ENCODE results near the gene PYHIN1. TPM values are rescaled to one million over a fixed set of nuclear protein-coding genes. Genes with fewer than 3 reads are reported as not detected.

PYHIN1 gene
- total and polyA plus RNA-seq, 2 of the 4 experiments (the other 2 are of a cell fraction) = not detected

- intact Hi-C loops (cut with micrococcal nuclease) (no loop called here), dilution Hi-C loops (cut with HindIII; ENCODE audit: low sequenced_read_pairs, unreplicated experiment) (no loop called here), in situ Hi-C loops (cut with MboI; ENCODE audit: low sequenced_read_pairs) (no loop called here)
- WGBS, 2 experiments (ENCODE audit: extremely low coverage in 2 of 2, insufficient read length in 1 of 2) = no CpG with 5 or more reads among the region's 2 CpGs
- Histone ChIP-seq H3K23ac (ENCODE audit: low read depth, low read length) (no peak overlapping the region), H3K4ac (ENCODE audit: low read depth, low read length) (no peak overlapping the region), H3K4me3 (ENCODE audit: insufficient read depth, low read depth, low read length) (no peak overlapping the region), H3K14ac (replicated peaks; ENCODE audit: low read depth, low read length) (no peak overlapping the region), H2AK5ac (ENCODE audit: low read depth, low read length) (no peak overlapping the region), H3K18ac (ENCODE audit: low read depth, low read length) (no peak overlapping the region), H3K27ac (ENCODE audit: insufficient read depth, low read length) (no peak overlapping the region), H2BK120ac (ENCODE audit: low read depth, low read length) (no peak overlapping the region), H3K9me3 (ENCODE audit: control insufficient read depth, insufficient read depth, low read length) (no peaks in the 10 kb centered on the region), H3K27me3 (ENCODE audit: control insufficient read depth, insufficient read depth, low read length) (no peaks in the 10 kb centered on the region), H2BK20ac (ENCODE audit: low read depth, low read length) (no peak overlapping the region), H2BK5ac (ENCODE audit: low read depth, low read length, poor library complexity, severe bottlenecking) (no peak overlapping the region), H4K5ac (ENCODE audit: low read depth, low read length) (no peak overlapping the region), H2BK15ac (ENCODE audit: low read depth, low read length) (no peak overlapping the region), H3K36me3 (ENCODE audit: control insufficient read depth, insufficient read depth, low read length) (no peaks in the 10 kb centered on the region), H4K8ac (ENCODE audit: low read depth in 2 of 2, low read length in 2 of 2) (no peak overlapping the region), H3K9ac (ENCODE audit: low read depth, low read length) (no peak overlapping the region), H3K56ac (ENCODE audit: extremely low read depth, insufficient read depth, low read length) (no peak overlapping the region), H3K4me2 (ENCODE audit: low read depth, low read length) (no peak overlapping the region), H3K9me1 (ENCODE audit: insufficient read depth, low read length) (no peaks in the 10 kb centered on the region), H4K91ac (ENCODE audit: insufficient read depth, low read depth, low read length) (no peak overlapping the region), H2AFZ (replicated peaks; ENCODE audit: low read length, poor library complexity) (no peak overlapping the region), H3K4me1 (ENCODE audit: control insufficient read depth, insufficient read depth, low read length) (no peaks in the 10 kb centered on the region), H3K79me1 (ENCODE audit: low read depth in 1 of 2, low read length in 2 of 2) (no peaks in the 10 kb centered on the region), H4K20me1 (ENCODE audit: insufficient read depth, low read length) (no peaks in the 10 kb centered on the region), H2AK9ac (replicated peaks; ENCODE audit: low read depth, low read length, poor library complexity) (no peak overlapping the region)
- BruUV-seq (replicated peaks) = no TSS peak
- ChIA-PET POLR2A (ENCODE audit: unreplicated experiment) (no interaction called here), CTCF (no interaction called here)
- TF ChIP-seq SMC3 (IDR thresholded peaks at IDR 0.05; ENCODE audit: low read depth, low read length) (no peak), CEBPB (IDR thresholded peaks at IDR 0.05; ENCODE audit: low read depth, low read length) (no peak), RFX5 (IDR thresholded peaks at IDR 0.05; ENCODE audit: low read depth, low read length) (no peak), MAFK (IDR thresholded peaks at IDR 0.05; ENCODE audit: low read depth, low read length) (no peak), MXI1 (IDR thresholded peaks at IDR 0.05; ENCODE audit: borderline replicate concordance, low read depth, low read length) (no peak), USF2 (IDR thresholded peaks at IDR 0.05; ENCODE audit: low read depth, low read length) (no peak)
- ATAC-seq (ENCODE audit: low read depth) (no peak), DNase-seq (no peak)
Observed at GRCh38 chr1:158924677-158925076, 6.7 kb upstream of the PYHIN1 start.
